HS-27A (cell line): ENCODE data around the gene TGFA.

Experiments
- DNase-seq: peaks from one replicate; pipeline ENCODE4 v3.0.0-alpha.2; 2012; ENCODE audit warnings: low read depth, missing footprints

The TGFA gene

GRCh38 chr2:70463581-70463980, 90.0 kb downstream of the TGFA start:
- no peak for DNase-seq

GRCh38 chr2:70461981-70462876, 91.4 kb downstream of the TGFA start:
- no peak for DNase-seq

GRCh38 chr2:70461414-70461813, 92.2 kb downstream of the TGFA start:
- no peak for DNase-seq

- DNase-seq = no peak
These were observed 93.3 kb downstream of the TGFA start for GRCh38 chr2:70460333-70460732.

GRCh38 chr2:70458661-70459060, 95.0 kb downstream of the TGFA start:
- no peak for DNase-seq

- DNase-seq = no peak
These were observed 96.8 kb downstream of the TGFA start for GRCh38 chr2:70456585-70457495.

- DNase-seq = no peak
These were observed 98.6 kb downstream of the TGFA start for GRCh38 chr2:70454936-70455544.

GRCh38 chr2:70450641-70451250, 102.9 kb downstream of the TGFA start:
- no peak for DNase-seq

GRCh38 chr2:70448041-70448440, 105.6 kb downstream of the TGFA start:
- no peak for DNase-seq

GRCh38 chr2:70443726-70444125, 109.9 kb downstream of the TGFA start:
- no peak for DNase-seq

GRCh38 chr2:70443078-70443465, 110.6 kb downstream of the TGFA start:
- no peak for DNase-seq

GRCh38 chr2:70442301-70443077, 111.1 kb downstream of the TGFA start:
- no peak for DNase-seq

- DNase-seq = no peak
These were observed 113.0 kb downstream of the TGFA start for GRCh38 chr2:70440621-70441020.

- DNase-seq = no peak
These were observed 118.5 kb downstream of the TGFA start for GRCh38 chr2:70435138-70435537.

GRCh38 chr2:70433315-70433714, 120.3 kb downstream of the TGFA start:
- DNase-seq = no peak

GRCh38 chr2:70431716-70432347, 121.8 kb downstream of the TGFA start:
- DNase-seq = no peak

GRCh38 chr2:70426341-70426740, 127.3 kb downstream of the TGFA start:
- no peak for DNase-seq

GRCh38 chr2:70425682-70426301, 127.8 kb downstream of the TGFA start:
- DNase-seq = no peak

- no peak for DNase-seq
These were observed 132.9 kb downstream of the TGFA start for GRCh38 chr2:70420740-70421139.

GRCh38 chr2:70420143-70420542, 133.5 kb downstream of the TGFA start:
- no peak for DNase-seq
